Measurements from ENCODE around the gene GLTP.
"Not testable (repeated sequence)": the region's sequence is repeated elsewhere in the genome, so short reads cannot be mapped to it uniquely, and the experiment has no call there.

The GLTP gene

GRCh38 chr12:109879351-109880042, 844 bp downstream of the GLTP start:
- DNase-seq (ENCODE audit: insufficient read length, low spot score) (no peak), FAIRE-seq (no peak)

GRCh38 chr12:109878749-109879148, 1.6 kb downstream of the GLTP start:
- no peak for FAIRE-seq
- DNase-seq (ENCODE audit: insufficient read length, low spot score), result no peak

- FAIRE-seq (no peak), DNase-seq (ENCODE audit: insufficient read length, low spot score) (no peak)
These were observed 2.1 kb downstream of the GLTP start for GRCh38 chr12:109878247-109878625.

- FAIRE-seq (no peak), DNase-seq (ENCODE audit: insufficient read length, low spot score) (no peak)
These were observed 2.7 kb downstream of the GLTP start for GRCh38 chr12:109877504-109878246.

DNA sequence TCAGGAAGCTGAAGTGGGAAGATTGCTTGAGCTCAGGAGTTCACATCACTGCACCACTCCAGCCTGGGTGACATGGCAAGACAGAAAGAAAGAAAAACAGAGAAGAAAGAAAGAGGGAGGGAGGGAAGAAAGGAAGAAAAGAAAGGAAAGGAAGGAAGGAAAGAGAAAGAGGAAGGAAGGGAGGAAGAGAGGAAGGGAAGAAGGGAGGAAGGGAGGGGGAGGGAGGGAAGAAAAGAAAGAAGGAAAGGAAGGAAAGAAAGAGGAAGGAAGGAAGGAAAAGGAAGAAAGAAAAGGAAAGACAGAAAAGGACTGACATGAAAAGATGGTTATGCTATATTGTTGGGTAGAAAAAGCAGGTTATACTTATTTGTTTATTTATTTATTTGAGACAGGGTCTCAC, 3.9 kb downstream of the GLTP start:
- no peak for DNase-seq (ENCODE audit: insufficient read length, low spot score)
- no peak for FAIRE-seq

DNA sequence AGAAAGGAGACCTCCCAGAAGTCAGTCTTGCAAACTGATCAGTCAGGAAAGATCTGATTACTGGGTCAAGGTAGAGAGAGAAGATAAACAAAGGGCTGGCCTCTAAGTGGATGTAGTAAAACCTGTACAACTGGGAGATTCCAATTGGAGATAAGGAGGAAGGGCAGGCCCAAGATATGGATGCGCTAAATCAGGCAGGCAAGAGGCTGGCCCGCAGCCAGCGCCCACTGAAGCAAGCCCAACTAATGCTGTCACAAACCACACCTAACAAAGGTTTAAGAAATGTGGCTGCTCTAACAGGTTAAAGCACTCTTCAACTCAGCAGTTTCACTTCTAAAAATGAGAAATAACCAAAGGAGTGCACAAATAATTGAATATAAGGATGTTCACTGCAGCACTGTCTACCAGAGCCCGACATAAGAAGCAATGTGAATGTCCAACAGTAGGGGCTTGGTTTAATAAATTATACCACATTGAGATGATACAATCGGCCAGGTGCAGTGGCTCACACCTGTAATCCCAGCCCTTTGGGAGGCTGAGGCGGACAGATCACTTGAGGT, 4.7 kb downstream of the GLTP start:
- DNase-seq (ENCODE audit: insufficient read length, low spot score) (no peak), FAIRE-seq (no peak)

DNA sequence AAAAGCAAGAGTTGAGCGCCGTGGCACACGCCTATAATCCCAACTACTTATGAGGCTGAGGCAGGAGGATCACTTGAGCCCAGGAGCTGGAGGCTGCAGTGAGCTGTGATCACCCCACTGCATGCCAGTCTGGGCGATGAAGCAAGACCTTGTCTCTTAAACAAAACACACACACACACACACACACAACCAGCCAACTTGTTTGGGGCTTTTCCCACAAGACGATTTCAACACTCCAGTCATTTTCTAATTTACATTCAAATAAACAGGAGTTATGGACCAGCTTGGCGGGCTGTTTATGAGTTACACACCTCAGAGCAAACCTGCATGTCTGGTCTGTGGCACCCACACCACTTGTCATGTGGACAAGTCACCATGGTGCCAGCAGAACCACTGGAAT, 6.7 kb downstream of the GLTP start:
- DNase-seq (ENCODE audit: insufficient read length, low spot score) (no peak), FAIRE-seq (no peak)

DNA sequence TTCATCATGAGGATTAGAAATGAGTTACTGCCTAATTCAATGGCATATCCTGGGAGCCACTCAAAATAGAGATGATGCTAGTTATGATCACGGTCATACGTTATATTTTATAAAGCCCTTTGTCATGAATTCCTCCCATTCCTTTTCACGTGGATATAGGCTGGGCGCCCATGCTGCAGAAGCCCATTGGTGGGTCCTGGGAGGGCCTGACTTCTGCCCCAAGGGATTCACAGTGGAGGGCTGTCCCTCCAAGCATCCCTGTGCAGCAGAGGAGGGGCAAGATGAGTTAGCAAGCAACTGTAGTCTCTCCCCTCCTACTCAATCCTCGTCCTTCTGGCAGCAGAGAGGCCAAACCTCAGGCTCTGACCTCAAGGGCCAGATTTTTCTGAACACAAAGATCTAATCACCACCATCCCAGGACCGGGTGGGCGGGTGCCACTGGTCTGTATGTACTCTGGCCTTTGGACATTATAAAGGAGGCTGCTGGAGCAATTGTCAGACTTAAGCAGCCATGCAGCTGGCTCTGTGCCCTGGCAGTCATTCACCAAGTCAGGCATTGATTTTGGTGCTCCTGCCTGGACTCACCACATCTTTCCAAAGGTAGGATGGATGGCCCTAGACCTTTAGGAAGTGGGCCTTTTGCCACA, 8.6 kb downstream of the GLTP start:
- DNase-seq (ENCODE audit: insufficient read length, low spot score), result no peak
- FAIRE-seq, result no peak

DNA sequence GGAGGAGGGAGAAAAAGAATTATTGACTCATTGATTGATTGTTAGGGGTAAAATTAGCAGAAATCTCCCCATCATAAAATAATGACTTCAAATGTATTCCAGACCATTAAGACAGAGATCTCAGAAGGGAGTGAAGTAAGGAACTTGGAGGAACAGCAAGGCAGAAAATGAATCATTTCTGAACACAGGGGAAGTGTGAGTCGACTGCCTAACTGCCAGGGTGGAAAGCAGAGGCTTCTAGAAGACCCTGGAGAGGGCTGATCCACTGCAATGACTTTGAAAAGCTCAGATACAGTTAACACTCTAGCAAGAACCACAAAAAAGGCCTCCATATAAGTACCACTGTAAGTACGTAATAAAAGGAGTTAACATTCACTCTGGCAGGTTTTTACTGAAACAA, 9.7 kb downstream of the GLTP start:
- no peak for FAIRE-seq
- no peak for DNase-seq (ENCODE audit: insufficient read length, low spot score)

DNA sequence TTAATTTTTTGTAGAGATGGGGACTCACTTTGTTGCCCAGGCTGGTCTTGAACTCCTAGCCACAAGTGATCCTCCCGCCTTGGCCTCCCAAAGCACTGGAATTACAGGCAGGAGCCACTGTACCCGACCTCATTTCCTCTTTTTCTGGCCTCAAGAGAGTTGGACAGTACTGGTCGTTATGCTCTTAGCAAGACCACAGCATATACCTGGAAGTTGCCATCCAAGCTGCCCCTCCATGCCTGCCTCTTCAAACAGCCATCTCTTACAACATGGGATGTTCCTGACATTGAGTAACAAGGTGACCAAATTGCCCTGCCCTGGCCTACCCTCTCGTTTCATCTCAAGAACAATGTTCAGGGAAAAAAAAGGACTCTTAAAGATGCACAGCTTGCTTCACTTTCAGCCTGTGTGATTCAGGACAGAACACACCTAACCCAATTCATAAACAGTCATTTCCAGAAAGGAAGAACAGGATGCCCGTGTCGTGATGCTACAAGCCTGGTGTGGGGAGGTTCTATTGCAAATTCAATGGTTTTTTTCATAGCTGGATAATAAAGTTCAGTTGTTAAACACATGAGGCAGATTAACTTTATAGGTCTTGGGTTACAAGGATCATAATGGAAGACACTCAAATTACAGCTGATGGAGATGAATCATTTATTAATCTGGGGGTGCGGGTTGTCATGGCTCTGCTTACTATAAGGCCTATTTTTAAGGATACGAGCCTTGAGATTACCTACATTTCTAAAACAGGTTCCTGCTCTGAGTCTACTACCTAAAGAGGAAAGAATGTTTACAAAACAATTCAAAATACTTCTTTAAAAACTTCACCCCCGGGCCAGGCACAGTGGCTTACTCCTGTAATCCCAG, 11.9 kb downstream of the GLTP start:
- no peak for DNase-seq (ENCODE audit: insufficient read length, low spot score)
- FAIRE-seq, result no peak

DNA sequence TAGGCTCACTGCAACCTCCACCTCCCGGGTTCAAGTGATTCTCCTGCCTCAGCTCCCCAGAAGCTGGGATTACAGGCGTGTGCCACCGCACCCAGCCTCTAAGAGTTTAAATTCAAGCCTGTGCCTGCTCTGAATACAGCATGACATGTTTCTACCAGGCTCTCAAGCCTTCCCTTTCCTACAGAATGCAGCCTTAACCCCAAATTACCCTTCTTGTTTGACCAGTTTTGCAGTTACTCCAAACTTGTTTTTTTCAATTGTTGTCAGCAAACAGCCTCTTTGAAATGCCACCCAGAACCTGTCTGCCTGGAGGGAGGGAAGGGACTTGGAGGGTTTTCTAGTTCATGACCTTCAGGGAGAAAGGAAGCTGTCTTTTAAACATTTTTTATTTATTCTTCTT, 15.4 kb downstream of the GLTP start:
- FAIRE-seq (no peak), DNase-seq (ENCODE audit: insufficient read length, low spot score) (no peak)

DNA sequence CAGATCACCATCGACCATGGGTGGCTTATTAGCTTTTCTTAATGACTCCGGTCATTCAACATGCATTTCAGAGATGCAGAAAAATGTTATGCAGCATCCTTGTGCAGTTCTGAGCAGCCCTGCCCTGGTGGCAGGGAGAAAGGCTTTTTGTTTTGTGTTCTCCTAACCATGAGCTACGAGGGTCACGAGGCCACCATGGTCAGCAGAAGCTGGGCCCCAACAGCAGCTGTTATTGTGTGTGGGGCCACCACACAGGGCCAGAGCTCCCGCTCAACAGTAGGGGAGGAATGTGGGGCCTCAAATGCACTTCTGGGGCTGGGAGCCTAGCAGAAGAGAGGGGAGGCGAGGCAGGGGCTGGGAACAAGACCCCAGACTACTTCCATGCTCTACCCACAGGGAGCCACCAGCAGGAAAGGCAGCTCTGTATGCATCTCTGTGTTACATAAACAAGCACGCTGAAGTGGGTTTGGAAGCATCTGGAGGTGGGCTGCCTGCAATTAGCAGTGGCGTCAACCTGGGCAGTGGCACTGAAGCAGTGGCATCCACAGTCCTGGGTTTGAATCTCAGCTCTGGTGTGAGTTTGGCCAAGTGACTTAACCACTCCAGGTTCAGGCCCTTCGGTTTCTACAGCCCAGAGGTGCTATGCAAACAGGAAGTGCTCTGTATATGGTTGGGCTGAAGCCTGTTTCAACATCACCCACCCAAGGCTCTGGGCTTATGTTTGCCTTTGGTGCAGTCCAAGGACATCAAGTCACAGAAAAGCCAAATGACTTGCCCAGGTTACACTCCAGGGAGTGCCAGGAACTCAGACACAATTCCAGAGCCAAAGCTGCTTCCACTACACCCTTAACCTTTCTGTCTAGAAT, 16.3 kb downstream of the GLTP start:
- DNase-seq (ENCODE audit: insufficient read length, low spot score) (no peak), FAIRE-seq (no peak)

GRCh38 chr12:109862491-109862890, 17.9 kb downstream of the GLTP start:
- not testable (repeated sequence) for FAIRE-seq; DNase-seq (ENCODE audit: insufficient read length, low spot score)

DNA sequence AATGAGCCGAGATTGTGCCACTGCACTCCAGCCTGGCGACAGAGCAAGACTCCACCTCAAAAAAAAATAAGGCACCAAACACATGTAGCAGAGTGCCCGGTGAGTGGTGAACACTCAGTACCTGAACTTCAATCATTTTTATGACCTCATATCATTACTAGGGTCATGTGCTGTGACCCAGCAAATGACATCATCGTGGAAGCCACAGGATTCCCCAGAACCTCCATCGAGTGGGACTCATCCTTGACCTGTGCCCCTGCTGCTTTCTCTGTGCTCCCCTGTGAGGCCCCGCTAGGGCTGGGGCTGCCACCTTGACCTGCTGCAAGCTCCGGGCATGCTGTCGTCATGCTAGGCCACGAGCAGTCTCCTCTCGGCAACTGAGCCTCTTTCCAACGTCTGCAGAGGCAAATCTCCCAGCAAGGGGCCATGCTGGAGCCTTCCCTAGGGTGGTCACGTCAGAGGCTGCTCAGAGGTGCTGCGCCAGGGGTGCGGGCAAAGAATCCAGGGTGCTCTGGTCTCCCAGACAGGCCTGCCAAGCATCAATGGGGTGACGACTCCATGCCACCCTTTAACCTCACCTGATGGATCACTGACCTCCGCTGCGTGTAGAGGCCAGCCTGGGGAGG, 18.5 kb downstream of the GLTP start:
- DNase-seq (ENCODE audit: insufficient read length, low spot score), result no peak
- FAIRE-seq, result no peak

DNA sequence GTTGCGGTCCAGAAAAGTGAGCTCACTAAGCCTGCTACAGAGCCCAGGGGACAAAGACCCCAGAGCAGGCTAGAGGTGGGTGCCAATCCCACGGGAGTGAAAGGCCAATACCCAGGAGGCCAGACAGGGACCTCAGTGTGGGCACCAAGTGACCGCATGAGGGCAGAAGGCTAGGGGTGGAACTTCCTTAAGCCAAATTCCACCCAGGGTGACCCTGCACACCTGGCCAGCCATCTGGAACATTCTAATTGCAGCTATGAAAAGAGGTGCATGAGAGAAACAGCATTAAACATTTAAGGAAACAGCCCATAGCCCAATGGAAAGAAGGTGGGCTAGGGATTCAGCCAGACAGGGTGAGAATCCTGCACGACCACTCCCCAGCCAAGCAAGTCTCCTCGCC, 19.4 kb downstream of the GLTP start:
- DNase-seq (ENCODE audit: insufficient read length, low spot score) (no peak), FAIRE-seq (no peak)

DNA sequence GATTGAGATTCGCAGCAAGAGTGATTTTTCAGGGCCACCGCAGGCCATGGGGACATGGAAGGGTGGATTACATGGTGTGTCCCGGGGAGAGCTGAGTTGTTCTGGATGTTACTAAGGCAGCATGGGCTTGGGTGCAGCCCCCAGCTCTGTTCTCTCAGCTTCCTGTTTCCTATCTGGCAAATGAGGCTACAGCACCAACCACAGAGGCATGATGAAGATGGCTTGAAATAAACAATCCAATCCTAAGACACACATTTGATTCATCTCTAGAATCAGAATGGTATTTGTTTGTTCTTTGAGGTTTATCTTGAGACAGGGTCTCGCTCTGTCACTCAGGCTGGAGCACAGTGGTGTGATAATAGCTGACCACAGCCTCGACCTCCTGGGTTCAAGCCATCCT, 21.6 kb downstream of the GLTP start:
- DNase-seq (ENCODE audit: insufficient read length, low spot score) (no peak), FAIRE-seq (no peak)

DNA sequence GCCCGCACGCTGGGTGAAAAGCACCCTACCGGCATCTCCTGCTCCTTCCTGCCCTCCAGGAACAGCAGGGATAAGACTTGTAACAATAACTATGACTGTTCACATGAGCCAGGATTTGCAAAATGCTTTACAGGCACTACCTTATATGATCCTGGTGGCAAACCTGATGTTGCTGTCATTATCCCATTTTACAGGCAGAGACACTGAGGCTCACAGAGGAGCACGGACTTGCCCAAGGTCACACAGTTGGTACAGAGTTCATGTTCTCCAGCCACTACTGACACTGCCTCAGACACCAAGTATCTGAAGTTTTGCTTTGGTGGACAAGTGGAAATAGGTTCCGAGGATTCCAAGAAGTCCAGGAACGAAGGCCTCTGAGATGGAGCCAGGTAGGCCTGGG, 22.6 kb downstream of the GLTP start:
- no peak for DNase-seq (ENCODE audit: insufficient read length, low spot score)
- no peak for FAIRE-seq

DNA sequence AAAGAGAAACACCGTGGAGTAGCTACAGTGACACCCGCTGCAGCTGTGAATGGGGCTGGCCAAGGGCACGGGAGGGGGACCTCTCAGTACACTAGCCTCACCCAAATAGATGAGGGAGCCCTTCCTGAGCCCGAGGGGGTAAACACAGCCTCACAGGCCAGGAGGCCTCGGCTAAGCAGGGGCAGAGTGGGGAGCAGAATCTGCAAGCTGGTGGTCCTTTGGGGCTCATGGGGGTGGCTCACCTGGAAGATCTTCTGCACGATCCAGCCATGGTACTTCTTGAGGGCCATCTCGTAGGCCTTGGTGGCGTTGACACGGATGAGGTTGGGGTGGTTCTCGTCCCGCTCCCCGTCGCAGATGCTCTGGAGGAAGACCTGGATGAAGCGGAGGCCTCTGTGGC, 25.0 kb downstream of the GLTP start:
- FAIRE-seq, result no peak
- no peak for DNase-seq (ENCODE audit: insufficient read length, low spot score)

- not testable (repeated sequence) for FAIRE-seq; DNase-seq (ENCODE audit: insufficient read length, low spot score)
These were observed 29.8 kb downstream of the GLTP start for GRCh38 chr12:109850518-109850917.
